Fibroblast of villous mesenchyme (primary cell): ENCODE results near the gene KRTAP9-4. TPM values are rescaled to one million over a fixed set of nuclear protein-coding genes. Genes with fewer than 3 reads are reported as not detected.
"Not testable (repeated sequence)": the region's sequence is repeated elsewhere in the genome, so short reads cannot be mapped to it uniquely, and the experiment has no call there.

Experiments used
- DNase-seq: peaks from one replicate; pipeline ENCODE4 v3.0.0-alpha.2; 2010; ENCODE audit warnings: low read depth
- H3K4me3 ChIP-seq: 2 replicates; pipeline ENCODE4 v1.5.1; 2011; ENCODE audit warnings: low read depth, mild to moderate bottlenecking, low read length
- total RNA-seq: library from RNA; depleted of rRNA; stranded (reverse); fragments of >200 nt; gene quantifications from 2 replicates; pipeline ENCODE4 v1.2.3, GENCODE V29; 2012
- TF ChIP-seq, protein P1 (sequence below): IDR thresholded peaks from 2 replicates; pipeline ENCODE4 v1.5.1; 2012; ENCODE audit warnings: low read depth, mild to moderate bottlenecking, low read length; ENCODE audit not compliant: insufficient read depth

KRTAP9-4 gene
- total RNA-seq, 1 donor, result not detected

DNA sequence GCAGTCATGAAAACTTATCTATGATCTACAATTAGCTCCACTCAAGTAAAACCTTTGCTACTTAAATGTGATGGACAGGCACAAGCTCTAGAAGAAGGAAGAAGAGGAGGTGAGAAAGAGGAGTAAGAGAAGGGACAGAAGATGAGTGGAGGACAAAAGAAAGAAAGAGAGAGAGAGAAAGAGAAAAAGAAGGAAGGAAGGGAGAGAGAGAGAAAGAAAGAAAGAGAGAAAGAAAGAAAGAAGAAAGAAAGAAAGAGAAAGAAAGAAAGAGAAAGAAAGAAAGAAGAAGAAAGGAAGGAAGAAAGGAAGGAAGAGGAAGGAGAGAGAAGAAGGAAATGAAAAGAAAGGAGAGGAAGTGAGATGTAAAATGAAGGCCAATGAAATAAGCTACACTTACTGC, 19.4 kb upstream of the KRTAP9-4 start:
- no peak for DNase-seq
- TF ChIP-seq, protein P1, sequence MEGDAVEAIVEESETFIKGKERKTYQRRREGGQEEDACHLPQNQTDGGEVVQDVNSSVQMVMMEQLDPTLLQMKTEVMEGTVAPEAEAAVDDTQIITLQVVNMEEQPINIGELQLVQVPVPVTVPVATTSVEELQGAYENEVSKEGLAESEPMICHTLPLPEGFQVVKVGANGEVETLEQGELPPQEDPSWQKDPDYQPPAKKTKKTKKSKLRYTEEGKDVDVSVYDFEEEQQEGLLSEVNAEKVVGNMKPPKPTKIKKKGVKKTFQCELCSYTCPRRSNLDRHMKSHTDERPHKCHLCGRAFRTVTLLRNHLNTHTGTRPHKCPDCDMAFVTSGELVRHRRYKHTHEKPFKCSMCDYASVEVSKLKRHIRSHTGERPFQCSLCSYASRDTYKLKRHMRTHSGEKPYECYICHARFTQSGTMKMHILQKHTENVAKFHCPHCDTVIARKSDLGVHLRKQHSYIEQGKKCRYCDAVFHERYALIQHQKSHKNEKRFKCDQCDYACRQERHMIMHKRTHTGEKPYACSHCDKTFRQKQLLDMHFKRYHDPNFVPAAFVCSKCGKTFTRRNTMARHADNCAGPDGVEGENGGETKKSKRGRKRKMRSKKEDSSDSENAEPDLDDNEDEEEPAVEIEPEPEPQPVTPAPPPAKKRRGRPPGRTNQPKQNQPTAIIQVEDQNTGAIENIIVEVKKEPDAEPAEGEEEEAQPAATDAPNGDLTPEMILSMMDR, result no peak
- no peak overlapping the region for H3K4me3 ChIP-seq

DNA sequence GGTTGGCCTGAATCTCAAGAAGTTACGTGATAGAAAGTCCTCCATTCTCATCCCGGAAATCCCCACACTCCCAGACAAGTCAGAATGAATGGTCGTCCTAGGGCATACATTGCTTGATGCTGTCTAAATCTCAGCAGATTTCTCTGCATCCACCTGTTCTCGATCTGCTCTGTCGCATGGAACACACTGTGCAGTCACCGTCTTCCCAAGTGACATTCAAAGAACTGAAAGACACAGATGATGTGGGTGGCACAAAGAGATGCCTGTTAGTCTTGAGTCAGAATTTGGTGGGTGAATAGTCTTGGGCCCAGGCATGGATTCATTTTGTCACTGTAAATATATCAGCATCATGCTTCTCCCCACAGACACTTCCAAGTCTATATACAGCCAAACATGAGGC, 17.8 kb upstream of the KRTAP9-4 start:
- TF ChIP-seq, protein P1, result no peak
- no peak for DNase-seq
- H3K4me3 ChIP-seq, result no peak overlapping the region

DNA sequence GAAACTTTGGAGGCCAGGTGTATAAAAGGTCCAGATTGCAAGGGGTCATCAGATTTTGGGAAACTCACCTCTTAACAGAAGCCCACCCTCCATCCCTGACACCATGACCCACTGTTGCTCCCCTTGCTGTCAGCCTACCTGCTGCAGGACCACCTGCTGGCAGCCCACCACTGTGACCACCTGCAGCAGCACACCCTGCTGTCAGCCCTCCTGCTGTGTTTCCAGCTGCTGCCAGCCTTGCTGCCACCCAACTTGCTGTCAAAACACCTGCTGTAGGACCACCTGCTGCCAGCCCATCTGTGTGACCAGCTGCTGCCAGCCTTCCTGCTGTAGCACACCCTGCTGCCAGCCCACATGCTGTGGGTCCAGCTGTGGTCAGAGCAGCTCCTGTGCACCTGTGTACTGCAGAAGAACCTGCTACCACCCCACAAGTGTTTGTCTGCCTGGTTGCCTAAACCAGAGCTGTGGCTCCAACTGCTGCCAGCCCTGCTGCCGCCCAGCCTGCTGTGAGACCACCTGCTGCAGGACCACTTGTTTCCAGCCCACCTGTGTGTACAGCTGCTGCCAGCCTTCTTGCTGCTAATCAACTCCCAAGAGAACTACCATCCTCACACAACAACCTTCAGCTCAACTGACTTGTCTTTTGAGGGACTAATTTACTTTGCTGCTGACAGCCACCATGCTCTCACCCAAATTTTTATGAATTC, 16.9 kb upstream of the KRTAP9-4 start, which contains the start of gene KRTAP9-3:
Gene KRTAP9-3, plus strand, starts transcription at position 51 of the 707 bp plus-strand sequence. Its CDS starts 53 bp downstream, at position 104.
- DNase-seq, H3K4me3 ChIP-seq: not testable (repeated sequence)

DNA sequence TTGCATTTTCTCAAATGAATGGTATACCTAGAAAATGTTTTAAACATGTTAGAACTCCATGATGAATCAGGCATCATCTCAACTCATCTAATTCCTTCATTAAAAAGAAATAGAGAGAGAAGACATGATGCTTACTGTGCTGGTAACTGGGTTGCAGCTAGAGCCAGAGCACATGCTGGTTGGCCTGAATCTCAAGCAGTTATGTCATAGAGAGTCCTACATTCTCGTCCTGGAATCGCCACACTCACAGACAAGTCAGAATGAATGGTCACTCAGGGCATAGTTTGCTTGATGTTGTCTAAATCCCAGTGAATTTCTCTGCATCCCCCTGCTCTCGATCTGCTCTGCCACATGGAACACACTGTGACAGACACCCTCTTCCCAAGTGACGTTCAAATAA, 12.4 kb upstream of the KRTAP9-4 start:
- not testable (repeated sequence) for DNase-seq, H3K4me3 ChIP-seq

DNA sequence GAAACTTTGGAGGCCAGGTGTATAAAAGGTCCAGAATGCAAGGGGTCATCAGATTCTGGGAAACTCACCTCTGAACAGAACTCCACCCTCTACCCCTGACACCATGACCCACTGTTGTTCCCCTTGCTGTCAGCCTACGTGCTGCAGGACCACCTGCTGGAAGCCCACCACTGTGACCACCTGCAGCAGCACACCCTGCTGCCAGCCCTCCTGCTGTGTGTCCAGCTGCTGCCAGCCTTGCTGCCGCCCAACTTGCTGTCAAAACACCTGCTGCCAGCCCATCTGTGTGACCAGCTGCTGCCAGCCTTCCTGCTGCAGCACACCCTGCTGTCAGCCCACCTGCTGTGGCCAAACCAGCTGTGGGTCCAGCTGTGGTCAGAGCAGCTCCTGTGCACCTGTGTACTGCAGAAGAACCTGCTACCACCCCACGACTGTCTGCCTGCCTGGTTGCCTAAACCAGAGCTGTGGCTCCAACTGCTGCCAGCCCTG, 11.5 kb upstream of the KRTAP9-4 start, which contains the start of gene KRTAP9-8:
Gene KRTAP9-8, plus strand, starts transcription at position 51 of the 489 bp plus-strand sequence. Its CDS starts 53 bp downstream, at position 104.
- H3K4me3 ChIP-seq, DNase-seq: not testable (repeated sequence)

DNA sequence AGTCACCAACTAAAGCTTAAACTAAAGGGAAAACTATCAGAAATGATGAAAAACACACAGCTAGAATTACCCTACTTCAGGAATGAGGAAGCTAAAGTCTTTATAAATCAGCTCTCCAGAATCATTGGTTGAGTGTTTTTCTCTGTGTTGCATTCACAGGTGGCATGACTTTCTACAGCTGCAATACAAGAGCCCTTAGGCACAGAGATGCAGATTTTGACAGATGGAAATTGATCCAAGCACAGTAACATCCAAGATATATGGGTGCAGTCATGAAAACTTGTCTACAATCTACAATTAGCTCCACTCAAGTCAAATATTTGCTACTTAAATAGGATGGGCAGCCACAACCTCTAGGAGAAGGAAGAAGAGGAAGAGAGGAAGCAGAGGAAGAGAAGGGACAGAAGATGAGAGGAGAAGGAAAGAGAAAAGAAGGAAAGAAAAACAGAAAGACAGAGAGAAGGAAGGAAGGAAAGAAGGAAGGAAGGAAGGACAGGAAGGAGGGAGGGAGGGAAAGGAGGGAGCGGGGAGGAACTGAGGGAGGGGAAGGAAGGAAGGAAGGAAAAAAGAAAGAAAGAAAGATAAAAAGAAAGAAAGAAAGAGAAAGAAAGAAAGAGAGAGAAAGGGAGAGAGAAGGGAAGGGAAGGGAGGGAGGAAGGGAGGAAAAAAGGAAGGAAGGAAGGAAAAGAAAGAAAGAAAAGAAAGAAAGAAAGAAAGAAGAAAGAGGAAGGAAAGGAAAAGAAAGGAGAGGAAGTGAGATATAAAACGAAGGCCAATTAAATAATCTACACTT, 2.3 kb upstream of the KRTAP9-4 start:
- not testable (repeated sequence) for DNase-seq, H3K4me3 ChIP-seq

DNA sequence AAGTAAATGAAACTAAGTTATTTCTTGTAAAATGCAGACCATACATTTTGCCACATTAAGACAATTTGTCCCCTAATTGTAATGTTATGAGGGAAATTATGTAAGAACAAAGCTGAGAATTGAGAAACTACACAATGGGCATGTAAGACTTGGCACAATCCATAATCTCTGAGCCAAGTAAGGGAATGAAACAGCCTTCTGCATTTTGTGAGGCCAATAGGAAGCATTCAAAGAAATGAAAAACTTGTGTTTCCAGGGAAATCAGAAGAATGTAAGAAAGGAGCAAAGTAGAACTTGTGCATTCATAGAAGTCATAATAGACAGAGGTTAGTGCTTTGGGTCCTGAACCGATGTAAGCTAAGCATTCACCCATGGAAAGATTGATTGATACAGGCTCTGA, 1.8 kb downstream of the KRTAP9-4 start:
- TF ChIP-seq, protein P1, result no peak
- no peak for DNase-seq

DNA sequence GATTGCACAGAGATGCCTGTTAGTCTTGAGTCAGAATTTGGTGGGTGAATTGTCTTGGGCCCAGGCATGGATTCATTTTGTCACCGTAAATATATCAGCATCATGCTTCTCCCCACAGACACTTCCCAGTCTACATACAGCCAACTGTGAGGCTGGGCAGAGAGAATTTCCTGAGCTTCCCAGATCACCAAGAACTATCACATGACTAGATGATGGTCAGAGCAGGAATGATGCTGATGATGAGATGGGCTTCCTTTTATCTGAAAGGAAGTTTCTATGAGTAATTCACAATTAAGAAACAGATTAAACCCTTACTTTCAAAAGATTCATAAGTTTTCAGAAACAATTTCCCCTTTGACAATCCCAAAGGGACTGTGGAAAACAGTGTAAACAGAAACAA, 5.4 kb downstream of the KRTAP9-4 start:
- no peak for DNase-seq
- no peak overlapping the region for H3K4me3 ChIP-seq
- TF ChIP-seq, protein P1, result no peak

More for the DNA sequence above, 1.8 kb downstream of the KRTAP9-4 start:
- H3K4me3 ChIP-seq, result no peak overlapping the region

DNA sequence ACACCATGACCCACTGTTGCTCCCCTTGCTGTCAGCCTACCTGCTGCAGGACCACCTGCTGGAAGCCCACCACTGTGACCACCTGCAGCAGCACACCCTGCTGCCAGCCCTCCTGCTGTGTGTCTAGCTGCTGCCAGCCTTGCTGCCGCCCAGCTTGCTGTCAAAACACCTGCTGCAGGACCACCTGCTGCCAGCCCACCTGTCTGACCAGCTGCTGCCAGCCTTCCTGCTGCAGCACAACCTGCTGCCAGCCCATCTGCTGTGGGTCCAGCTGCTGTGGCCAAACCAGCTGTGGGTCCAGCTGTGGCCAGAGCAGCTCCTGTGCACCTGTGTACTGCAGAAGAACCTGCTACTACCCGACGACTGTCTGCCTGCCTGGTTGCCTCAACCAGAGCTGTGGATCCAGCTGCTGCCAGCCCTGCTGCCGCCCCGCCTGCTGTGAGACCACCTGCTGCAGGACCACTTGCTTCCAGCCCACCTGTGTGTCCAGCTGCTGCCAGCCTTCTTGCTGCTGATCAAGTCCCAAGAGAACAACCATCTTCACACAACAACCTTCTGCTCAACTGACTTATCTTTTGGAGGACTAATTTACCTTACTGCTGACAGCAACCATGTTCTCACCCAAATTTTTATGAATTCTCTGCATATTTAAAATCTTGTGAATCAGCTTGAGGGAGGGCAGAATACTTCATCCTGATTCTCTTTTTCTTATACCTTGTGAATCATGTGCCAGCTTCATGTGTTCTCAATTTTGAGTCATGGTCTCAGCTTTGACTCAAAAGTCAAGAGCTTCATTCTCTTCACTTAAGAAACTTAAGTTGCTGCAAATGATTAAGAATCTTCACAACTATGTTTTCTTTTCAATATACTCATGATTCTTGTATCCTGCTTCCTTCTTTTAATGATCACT, 6.1 kb downstream of the KRTAP9-4 start, which contains the start of gene KRTAP9-9:
Gene KRTAP9-9, plus strand, starts transcription at position 4 of the 910 bp plus-strand sequence.
- DNase-seq, result not testable (repeated sequence)

More for the DNA sequence above, 6.1 kb downstream of the KRTAP9-4 start, which contains the start of gene KRTAP9-9:
- H3K4me3 ChIP-seq, result not testable (repeated sequence)
